Vagina (tissue), 2 donors: ENCODE results near the gene INPP5A. TPM values are rescaled to one million over a fixed set of nuclear protein-coding genes. Genes with fewer than 3 reads are reported as not detected.
"Not testable (repeated sequence)": the region's sequence is repeated elsewhere in the genome, so short reads cannot be mapped to it uniquely, and the experiment has no call there.

Source experiments
- DNase-seq, 2 donors: peaks; one replicate each; pipeline ENCODE4 v3.0.0-alpha.2; 2017; ENCODE audit errors: extremely low spot score in 2 of 2
- H3K27ac ChIP-seq: fragments of 200-600 bp; sonication (generic); one replicate; pipeline ENCODE4 v1.5.1; 2019
- H3K27me3 ChIP-seq: fragments of 200-600 bp; sonication (generic); one replicate; pipeline ENCODE4 v1.5.1; 2019
- H3K36me3 ChIP-seq, 2 donors: fragments of 200-600 bp; sonication (generic); one replicate each; pipeline ENCODE4 v1.5.1; 2017 to 2019
- H3K4me1 ChIP-seq: fragments of 200-600 bp; sonication (generic); one replicate; pipeline ENCODE4 v1.5.1; 2019
- H3K4me3 ChIP-seq, 2 donors: fragments of 200-600 bp; sonication (generic); 1 replicate in 1 of 2; 2 replicates in 1 of 2; pipeline ENCODE4 v1.5.1; 2016 to 2019
- H3K9me3 ChIP-seq: fragments of 200-600 bp; sonication (generic); one replicate; pipeline ENCODE4 v1.5.1; 2019
- POLR2A ChIP-seq, 2 donors: fragments of 450-650 bp; IDR thresholded peaks; one replicate each; pipeline ENCODE4 v1.6.1; 2017; ENCODE audit warnings: antibody characterized with exemption in 2 of 2, mild to moderate bottlenecking in 2 of 2, moderate library complexity in 2 of 2
- POLR2AphosphoS5 ChIP-seq, 2 donors: sonication (generic); formaldehyde crosslinking; IDR thresholded peaks; one replicate each; pipeline ENCODE4 v1.9.0; 2017; ENCODE audit warnings: antibody characterized with exemption in 2 of 2, mild to moderate bottlenecking in 2 of 2, low read depth in 1 of 2; ENCODE audit not compliant: insufficient read depth in 1 of 2
- intact Hi-C: fragments of 100-400 bp; cut with DNase I; formaldehyde crosslinking; loops from one replicate; pipeline ENCODE4 v1.15.1; 2023
- total RNA-seq: library from RNA; depleted of rRNA; stranded (reverse); fragments of >200 nt; gene quantifications from one replicate; pipeline ENCODE4 v1.2.3, GENCODE V29; 2016
- TF ChIP-seq, protein P1 (sequence below), 3 experiments: fragments of 450-650 bp in 2 of 3; fragments of 200-600 bp in 1 of 3; sonication (generic) in 1 of 3; IDR thresholded peaks; one replicate each; pipeline ENCODE4 v1.5.1; 2017 to 2019; ENCODE audit warnings: antibody characterized with exemption in 3 of 3, mild to moderate bottlenecking in 2 of 3, moderate library complexity in 2 of 3

INPP5A gene
- total RNA-seq, 1 donor from 2014 or later: 24.3 TPM

- Histone ChIP-seq H3K4me1 (no peaks in the 10 kb centered on the region), H3K36me3 (no peaks in the 10 kb centered on the region), H3K9me3 (no peaks in the 10 kb centered on the region), H3K4me3 (no peak overlapping the region), H3K27ac (no peak overlapping the region), H3K27me3 (no peaks in the 10 kb centered on the region)
- intact Hi-C loops: no loop called here
- TF ChIP-seq POLR2A (IDR thresholded peaks at IDR 0.05) (no peak), POLR2AphosphoS5 (IDR thresholded peaks at IDR 0.05; ENCODE audit: insufficient read depth in 1 of 2, low read depth in 1 of 2) (no peak)
- TF ChIP-seq, protein P1, sequence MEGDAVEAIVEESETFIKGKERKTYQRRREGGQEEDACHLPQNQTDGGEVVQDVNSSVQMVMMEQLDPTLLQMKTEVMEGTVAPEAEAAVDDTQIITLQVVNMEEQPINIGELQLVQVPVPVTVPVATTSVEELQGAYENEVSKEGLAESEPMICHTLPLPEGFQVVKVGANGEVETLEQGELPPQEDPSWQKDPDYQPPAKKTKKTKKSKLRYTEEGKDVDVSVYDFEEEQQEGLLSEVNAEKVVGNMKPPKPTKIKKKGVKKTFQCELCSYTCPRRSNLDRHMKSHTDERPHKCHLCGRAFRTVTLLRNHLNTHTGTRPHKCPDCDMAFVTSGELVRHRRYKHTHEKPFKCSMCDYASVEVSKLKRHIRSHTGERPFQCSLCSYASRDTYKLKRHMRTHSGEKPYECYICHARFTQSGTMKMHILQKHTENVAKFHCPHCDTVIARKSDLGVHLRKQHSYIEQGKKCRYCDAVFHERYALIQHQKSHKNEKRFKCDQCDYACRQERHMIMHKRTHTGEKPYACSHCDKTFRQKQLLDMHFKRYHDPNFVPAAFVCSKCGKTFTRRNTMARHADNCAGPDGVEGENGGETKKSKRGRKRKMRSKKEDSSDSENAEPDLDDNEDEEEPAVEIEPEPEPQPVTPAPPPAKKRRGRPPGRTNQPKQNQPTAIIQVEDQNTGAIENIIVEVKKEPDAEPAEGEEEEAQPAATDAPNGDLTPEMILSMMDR (IDR thresholded peaks at IDR 0.05): no peak
- no peak for DNase-seq
Measured at GRCh38 chr10:132671228-132672154, 133.9 kb downstream of the INPP5A start.

DNA sequence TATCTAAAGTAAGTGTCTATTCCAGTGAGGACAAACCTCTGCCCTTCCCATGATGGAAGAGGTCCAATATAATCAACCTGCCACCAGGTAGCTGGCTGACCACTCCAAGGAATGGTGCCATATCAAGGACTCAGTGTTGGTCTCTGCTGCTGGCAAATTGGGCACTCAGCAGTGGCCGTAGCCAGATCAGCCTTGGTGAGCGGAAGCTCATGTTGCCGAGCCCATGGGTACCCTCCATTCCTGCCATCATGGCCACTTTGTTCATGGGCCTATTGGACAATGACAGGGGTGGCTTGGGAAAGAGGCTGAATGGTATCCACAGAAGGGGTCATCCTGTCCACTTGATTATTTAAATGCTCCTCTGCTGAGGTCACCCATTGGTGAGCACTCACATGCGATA is 136.2 kb downstream of the INPP5A start:
- H3K36me3 ChIP-seq, intact Hi-C loops, H3K4me3 ChIP-seq, DNase-seq, H3K27ac ChIP-seq, H3K4me1 ChIP-seq, H3K9me3 ChIP-seq, H3K27me3 ChIP-seq: not testable (repeated sequence)

GRCh38 chr10:132674311-132674710 is 136.7 kb downstream of the INPP5A start:
- no peaks in the 10 kb centered on the region for H3K4me1 ChIP-seq
- H3K9me3 ChIP-seq: no peaks in the 10 kb centered on the region
- no peak overlapping the region for H3K27ac ChIP-seq
- no peak for DNase-seq
- H3K36me3 ChIP-seq: no peaks in the 10 kb centered on the region
- intact Hi-C loops: no loop called here
- H3K4me3 ChIP-seq: no peak overlapping the region
- no peak for TF ChIP-seq POLR2A (IDR thresholded peaks at IDR 0.05)
- TF ChIP-seq, protein P1 (IDR thresholded peaks at IDR 0.05): no peak
- no peak for TF ChIP-seq POLR2AphosphoS5 (IDR thresholded peaks at IDR 0.05; ENCODE audit: insufficient read depth in 1 of 2, low read depth in 1 of 2)
- no peaks in the 10 kb centered on the region for H3K27me3 ChIP-seq

DNA sequence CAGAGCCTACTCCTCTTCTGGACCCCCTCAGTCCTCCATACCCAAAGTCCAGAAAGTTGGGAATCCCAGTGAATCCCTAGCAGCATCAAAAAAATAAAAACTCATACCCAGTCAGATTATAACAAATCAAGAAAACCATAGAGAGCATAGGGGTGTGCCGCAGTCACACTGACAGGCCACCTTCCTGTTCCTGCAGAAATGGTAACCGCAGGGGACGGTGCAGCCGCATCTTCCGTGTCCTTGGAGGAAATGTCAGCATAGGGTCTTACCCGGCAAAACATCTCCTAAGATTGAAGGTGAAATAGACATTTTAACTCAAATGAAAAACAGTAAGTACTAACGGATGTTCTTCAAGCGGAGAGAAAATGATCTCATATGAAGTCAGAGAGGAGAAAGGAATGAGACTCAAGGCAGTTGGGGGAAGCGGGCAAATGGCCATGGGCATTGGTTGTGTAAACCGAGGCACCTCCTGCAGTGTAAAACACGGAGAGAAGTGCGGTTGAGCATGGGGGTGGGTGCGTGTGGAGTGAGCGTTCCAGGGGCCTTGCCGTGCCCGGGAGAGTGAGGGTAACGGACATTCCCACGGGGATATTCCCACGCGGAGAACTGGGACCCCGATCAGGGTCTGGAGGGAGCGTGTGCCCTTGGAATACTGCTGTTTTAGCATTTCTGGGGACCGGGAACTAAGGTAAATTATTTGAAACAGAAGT is 137.6 kb downstream of the INPP5A start:
- TF ChIP-seq POLR2AphosphoS5 (IDR thresholded peaks at IDR 0.05; ENCODE audit: insufficient read depth in 1 of 2, low read depth in 1 of 2) (no peak), POLR2A (IDR thresholded peaks at IDR 0.05) (no peak)
- TF ChIP-seq, protein P1 (IDR thresholded peaks at IDR 0.05): no peak
- no peak for DNase-seq
- Histone ChIP-seq H3K4me3 (no peak overlapping the region), H3K27ac (no peak overlapping the region), H3K4me1 (no peaks in the 10 kb centered on the region), H3K9me3 (no peaks in the 10 kb centered on the region), H3K36me3 (no peaks in the 10 kb centered on the region), H3K27me3 (no peaks in the 10 kb centered on the region)
- intact Hi-C loops: no loop called here

DNA sequence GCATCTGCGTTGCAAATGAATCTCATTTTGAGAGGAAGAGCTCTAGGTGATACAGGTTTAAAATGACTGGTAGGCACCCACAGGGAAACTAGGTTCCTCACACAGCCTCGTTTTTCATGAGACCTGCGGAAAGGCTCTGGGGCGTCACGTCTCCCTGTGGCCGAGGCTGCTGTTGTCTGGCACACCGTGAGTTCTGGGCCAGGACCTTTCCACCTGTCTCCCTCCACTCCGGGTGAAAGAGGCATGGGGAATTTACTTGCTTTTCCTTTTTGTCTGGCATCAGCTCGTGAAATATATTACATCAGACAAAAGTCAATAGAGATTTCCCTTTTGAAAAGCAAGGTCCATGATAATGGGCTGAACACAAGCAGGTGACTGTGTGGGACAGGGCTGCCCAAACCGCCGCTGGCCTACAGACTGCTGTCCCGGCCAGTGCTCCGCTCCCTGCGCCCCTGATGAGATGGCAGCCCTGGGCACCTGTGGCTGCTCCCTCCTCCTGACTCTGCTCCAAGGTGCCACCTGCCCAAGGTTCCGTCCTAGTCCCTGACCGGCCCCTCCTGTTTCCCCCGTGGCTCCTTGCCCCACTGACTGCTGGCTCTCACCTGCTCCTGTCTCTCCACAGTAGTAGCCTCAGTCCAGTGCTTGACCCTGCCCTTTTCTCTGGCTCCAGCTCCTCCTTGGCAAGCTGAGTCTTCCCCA is 138.8 kb downstream of the INPP5A start:
- no peak for DNase-seq
- Histone ChIP-seq H3K4me3 (no peak overlapping the region), H3K9me3 (no peaks in the 10 kb centered on the region), H3K27ac (no peak overlapping the region), H3K36me3 (no peaks in the 10 kb centered on the region), H3K27me3 (no peaks in the 10 kb centered on the region), H3K4me1 (no peaks in the 10 kb centered on the region)
- TF ChIP-seq POLR2A (IDR thresholded peaks at IDR 0.05) (no peak), POLR2AphosphoS5 (IDR thresholded peaks at IDR 0.05; ENCODE audit: insufficient read depth in 1 of 2, low read depth in 1 of 2) (no peak)
- TF ChIP-seq, protein P1 (IDR thresholded peaks at IDR 0.05): no peak
- intact Hi-C loops: no loop called here
